AG10803 (cell line): ENCODE data around the gene UMODL1.

Experiments
- DNase-seq: peaks from one replicate; pipeline ENCODE4 v3.0.0; 2010; ENCODE audit warnings: low read depth
- H3K4me3 ChIP-seq: 2 replicates; pipeline ENCODE4 v1.5.1; 2011; ENCODE audit warnings: mild to moderate bottlenecking, low read length, control low read depth
- TF ChIP-seq, protein P1 (sequence below): conservative IDR thresholded peaks from 2 replicates; pipeline ENCODE4 v1.5.1; 2011; ENCODE audit warnings: mild to moderate bottlenecking, low read length, control low read depth, inconsistent platforms

The UMODL1 gene

GRCh38 chr21:42121794-42122193 is 50.7 kb downstream of the UMODL1 start:
- DNase-seq: no peak
- TF ChIP-seq, protein P1, sequence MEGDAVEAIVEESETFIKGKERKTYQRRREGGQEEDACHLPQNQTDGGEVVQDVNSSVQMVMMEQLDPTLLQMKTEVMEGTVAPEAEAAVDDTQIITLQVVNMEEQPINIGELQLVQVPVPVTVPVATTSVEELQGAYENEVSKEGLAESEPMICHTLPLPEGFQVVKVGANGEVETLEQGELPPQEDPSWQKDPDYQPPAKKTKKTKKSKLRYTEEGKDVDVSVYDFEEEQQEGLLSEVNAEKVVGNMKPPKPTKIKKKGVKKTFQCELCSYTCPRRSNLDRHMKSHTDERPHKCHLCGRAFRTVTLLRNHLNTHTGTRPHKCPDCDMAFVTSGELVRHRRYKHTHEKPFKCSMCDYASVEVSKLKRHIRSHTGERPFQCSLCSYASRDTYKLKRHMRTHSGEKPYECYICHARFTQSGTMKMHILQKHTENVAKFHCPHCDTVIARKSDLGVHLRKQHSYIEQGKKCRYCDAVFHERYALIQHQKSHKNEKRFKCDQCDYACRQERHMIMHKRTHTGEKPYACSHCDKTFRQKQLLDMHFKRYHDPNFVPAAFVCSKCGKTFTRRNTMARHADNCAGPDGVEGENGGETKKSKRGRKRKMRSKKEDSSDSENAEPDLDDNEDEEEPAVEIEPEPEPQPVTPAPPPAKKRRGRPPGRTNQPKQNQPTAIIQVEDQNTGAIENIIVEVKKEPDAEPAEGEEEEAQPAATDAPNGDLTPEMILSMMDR: no peak
- no peak overlapping the region for H3K4me3 ChIP-seq

DNA sequence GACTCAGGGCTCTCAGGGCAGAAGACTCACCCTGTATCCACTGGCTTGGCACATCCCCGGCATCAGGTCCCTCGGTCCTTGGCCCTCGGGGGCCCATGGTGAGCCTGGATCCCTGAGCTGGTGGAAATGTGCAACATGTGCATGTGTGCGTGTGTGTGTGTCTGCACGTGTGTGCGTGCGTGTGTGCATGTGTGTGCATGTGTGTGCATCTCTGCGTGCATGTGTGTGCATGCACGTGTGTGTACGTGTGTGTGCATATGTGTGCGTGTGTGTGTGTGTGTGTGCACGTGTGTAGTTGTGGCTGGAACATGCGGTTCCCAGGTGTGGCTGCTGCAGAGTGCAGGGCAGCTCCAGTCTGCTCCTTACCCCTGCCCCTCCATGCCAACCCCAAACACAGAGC is 51.3 kb downstream of the UMODL1 start:
- no peak for DNase-seq
- TF ChIP-seq, protein P1: no peak
- no peak overlapping the region for H3K4me3 ChIP-seq

GRCh38 chr21:42122808-42123207 is 51.7 kb downstream of the UMODL1 start:
- TF ChIP-seq, protein P1: no peak
- DNase-seq: no peak
- H3K4me3 ChIP-seq: no peak overlapping the region

DNA sequence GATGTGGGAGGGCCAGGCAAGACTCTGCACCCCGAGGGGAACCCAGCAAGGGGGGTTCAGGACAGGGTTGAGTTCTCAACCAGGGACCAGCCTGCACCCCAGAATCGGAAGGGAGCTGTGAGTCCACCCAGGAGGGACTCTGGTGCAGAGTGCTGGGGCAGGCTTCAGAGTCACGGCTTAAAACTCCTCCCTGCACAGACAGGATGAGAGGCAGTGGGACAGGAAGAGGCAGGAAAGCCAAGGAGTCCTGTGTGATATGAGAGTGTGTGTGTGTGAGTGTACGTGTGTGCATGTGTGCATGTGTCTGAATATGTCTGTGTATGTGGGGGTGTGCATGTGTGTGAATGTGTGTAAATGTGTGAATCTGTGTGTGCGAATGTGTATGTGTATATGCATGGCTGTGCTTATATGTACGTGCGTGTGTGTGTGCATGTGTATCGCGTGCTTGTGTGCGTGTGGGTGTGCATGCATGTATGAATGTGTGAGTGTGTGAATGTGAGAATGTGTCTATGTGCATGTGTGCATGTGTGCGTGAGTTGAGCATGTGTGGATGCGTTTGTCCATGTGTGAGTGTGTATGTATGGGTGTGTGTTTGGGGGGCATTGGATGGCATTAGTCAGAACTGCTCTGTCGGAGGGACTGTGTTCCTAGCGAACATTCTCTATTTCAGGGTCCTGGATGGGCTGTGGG is 52.2 kb downstream of the UMODL1 start:
- no peak for DNase-seq
- no peak overlapping the region for H3K4me3 ChIP-seq
- TF ChIP-seq, protein P1: no peak

DNA sequence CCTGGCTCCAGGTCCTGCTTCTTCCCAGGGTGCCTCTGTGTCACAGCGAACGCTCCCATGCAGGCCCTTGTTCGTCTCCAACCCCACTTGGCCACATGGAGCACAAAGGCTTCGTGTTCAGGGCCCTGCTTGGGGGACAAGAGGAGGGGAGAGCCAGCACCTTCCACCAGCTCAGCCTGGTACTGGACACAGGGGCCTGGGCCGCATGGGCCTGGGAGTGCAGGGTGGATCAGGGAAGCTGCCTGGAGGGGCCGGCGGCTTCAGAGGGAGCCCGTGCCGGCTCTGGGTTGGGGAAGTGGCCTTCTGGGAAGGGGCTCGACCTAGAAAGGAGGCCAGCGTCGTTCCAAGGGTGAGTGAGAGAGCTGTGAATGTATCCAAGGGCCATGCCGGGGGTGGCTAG is 53.0 kb downstream of the UMODL1 start:
- H3K4me3 ChIP-seq: no peak overlapping the region
- TF ChIP-seq, protein P1: no peak
- no peak for DNase-seq

- H3K4me3 ChIP-seq: no peak overlapping the region
- DNase-seq: no peak
- TF ChIP-seq, protein P1: no peak
These were observed 53.9 kb downstream of the UMODL1 start for GRCh38 chr21:42124826-42125570.
